ENCODE data around the gene ADAMTS2.

Gene ADAMTS2

GRCh38 chr5:179167871-179168451 is 177.3 kb downstream of the ADAMTS2 start:
- DNase-seq: no peak

DNA sequence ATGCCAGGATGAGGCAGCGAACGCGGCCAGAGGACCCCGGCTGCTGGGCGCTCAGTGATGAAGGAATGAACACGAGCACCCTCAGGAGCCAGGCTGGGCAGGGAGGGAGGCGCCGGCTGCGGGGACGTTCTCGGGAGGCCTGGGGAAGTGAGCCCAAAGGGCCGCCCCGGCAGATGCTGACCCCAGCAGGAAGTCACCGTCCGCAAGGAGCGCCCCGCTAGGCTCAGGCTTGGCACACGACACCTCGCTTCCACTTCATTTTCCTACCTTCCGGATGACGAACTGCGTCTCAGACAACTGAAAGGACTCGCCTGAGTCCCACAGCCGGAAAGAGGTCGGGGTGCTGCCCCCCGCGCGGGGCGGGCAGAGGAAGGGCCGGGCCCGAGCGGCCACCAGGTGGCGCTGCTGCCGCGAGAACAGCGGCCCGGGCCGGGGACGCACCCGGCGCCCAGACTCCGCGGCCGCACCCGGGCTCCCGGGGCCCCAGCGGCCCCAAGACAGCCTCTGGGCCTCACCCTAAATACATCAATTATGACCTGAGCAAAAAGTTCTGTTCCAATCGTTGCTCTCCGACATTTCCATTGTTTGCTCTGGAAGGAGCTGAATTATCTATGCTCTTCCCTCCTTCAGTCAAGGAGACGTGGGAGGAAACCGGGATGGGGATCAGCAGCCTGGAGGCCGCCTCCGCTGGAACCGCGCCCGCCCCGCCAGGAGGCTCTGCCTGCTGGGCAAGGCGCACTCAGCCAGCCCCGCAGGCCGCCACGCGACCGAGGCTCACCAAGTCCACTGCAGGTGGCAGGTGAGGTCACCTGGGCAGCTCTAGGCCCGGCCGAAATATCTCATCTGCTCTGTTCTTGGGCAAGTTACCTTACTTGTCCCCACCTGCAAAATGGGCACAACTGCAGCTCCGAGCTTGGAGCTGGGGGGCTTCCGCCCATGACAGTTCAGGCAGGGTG is 178.1 kb downstream of the ADAMTS2 start:
- DNase-seq: peak; percentile 62 to 67

- DNase-seq: no peak
Measured at GRCh38 chr5:179166171-179166885, 178.9 kb downstream of the ADAMTS2 start.

- no peak for DNase-seq
Measured at GRCh38 chr5:179165421-179166170, 179.7 kb downstream of the ADAMTS2 start.

GRCh38 chr5:179164331-179165311 is 180.6 kb downstream of the ADAMTS2 start:
- DNase-seq: no peak

DNA sequence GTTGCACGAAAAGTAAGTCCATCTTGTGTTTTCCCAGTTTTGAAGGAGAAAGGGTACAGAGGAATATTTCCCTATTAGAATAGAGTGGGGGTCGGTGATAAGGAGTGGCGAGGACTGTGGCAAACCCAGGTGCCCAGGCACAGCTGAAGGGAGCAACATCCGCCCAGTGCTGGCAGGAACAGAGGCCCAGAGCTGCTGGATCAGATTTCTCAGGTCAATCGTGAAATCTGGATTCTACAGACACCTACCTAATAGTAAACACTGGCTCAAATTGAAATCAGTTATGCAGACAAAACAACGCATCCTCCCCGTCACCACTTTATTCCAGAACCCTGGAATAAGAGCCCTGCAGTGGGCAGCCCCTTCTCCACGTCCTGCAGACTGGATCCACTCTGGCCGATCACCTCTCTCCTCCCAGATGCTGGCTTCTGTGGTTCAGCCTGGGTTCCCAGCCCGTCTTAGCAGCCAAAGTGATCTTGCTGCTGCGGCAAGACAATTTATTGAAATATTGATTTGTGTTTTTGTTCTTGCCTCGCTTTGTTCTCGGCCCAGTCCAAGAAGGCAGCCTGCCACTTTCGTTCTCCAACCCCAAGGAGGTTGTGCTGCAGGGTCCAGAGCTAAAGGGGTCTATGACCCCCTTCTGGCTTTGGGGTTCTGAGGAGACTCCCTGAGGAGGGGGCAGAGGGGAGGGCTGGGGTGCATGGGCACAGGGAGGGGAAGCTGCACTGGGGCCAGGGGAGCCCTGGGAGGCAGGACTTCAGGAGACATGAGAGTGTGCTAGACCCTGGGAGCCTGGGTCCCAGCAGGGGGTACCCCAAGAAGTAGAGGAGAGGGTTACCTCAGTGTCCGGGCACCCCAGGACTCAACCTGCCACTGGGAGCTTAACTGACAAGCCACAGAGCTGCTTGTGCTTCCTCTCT is 181.8 kb downstream of the ADAMTS2 start:
- DNase-seq: no peak

DNA sequence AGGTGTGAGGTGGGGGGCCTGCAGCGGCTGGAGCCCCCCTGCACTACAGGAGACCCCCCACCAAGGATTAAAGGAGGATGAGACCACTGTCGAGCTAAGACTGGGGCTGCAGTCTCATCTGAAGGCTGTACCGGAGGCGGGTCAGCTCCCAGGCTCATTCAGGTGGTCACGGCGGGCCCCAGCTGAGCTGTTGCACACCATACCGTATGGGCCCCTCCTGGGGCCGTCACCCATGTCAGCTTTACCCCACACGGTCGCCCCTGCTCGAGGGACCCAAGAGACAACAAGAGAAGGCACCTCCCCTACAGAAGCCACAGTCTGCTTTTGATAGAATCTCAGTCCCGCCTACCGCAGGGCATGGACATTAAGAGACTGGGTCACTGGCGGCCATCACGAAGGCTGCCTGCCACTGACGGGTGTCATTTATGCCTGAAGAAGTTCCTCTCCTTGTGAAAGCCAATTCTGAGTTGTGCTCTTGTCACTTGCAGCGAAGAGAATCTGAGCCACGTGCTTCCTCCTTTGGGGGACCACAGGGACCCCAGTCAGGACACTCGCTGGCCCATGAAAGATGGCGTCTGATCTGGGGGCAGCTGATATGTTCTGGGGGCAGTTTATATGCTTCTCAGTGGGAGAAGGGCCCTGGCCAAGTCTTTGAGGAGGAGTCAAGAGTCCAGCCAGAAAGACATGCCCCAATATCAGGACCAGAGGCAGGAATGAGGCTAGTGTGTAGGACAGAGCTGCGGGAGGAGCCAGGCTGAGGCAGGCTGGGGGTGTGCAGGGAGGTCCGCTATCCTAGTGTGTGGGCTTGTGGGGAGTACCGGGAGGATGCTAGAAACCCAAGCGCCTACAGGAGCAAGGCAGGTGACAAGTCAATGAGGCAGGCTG is 182.7 kb downstream of the ADAMTS2 start:
- no peak for DNase-seq

GRCh38 chr5:179161901-179162300 is 183.4 kb downstream of the ADAMTS2 start:
- DNase-seq: no peak

- no peak for DNase-seq
Measured at GRCh38 chr5:179160584-179160983, 184.7 kb downstream of the ADAMTS2 start.

DNA sequence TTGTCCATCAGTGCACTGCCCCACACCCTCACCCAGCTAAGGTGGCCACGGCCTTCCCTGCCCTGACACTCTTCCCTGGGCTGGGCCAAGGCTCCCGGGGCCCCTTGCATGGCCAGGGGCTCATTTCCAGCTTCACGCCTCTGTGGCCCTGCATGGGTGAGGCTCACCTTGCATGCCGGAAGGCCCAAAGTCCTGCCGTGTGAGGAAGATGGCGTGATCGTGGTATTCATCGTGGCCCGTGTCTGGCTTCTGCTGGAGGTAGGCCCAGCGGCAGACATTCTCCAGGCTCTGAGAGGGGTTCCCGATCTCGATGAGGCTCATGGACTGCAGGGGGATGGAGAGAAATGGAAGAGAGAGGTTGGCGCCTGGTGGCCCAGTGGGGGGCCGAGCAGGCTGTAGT is 186.7 kb downstream of the ADAMTS2 start:
- DNase-seq: no peak

DNA sequence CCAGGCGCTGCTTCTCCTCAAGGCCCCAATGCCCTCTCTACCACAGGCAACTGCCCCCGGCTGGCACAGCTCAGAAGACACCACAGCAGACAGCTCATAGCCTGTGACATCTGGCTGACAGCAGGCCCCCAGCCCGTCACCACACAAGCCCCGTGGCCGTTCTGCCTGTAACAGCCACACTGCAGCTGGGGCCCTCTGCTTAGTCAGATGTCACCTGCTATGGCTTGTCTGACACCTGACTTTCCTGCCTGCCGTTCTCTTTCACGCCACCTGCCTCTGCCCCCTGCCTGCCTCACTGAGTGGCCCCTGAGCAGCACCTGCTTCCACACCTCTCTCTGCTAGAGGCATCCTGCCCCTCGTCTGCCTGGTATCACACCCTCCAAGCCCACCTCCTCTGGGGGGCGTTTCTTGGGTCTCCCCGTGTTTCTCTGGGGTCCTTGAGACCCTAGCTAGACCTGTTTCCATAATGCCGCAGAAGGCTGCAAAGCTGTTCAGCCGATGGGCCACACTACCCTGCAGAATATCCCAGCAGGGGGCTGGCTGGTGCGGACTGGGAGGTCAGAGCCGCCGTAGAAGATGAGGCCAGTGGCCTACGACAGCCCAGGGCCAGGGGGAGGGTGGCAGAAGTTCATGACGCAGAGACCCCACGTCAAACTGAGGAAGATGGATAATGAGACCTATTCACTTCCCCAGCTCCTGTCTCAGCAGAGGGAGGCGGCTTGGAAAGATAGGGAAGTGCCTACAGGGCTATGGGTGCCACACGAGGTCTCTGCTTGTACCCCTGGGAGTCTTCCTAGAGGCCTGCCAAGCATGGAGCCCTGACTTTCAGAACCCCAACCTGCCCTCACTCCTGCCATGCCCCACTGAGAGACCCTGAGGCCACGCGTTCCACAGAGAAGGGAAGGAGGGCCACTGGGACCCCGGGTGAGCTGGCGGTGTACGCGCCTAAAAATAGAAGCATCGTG is 190.0 kb downstream of the ADAMTS2 start:
- DNase-seq: no peak

DNA sequence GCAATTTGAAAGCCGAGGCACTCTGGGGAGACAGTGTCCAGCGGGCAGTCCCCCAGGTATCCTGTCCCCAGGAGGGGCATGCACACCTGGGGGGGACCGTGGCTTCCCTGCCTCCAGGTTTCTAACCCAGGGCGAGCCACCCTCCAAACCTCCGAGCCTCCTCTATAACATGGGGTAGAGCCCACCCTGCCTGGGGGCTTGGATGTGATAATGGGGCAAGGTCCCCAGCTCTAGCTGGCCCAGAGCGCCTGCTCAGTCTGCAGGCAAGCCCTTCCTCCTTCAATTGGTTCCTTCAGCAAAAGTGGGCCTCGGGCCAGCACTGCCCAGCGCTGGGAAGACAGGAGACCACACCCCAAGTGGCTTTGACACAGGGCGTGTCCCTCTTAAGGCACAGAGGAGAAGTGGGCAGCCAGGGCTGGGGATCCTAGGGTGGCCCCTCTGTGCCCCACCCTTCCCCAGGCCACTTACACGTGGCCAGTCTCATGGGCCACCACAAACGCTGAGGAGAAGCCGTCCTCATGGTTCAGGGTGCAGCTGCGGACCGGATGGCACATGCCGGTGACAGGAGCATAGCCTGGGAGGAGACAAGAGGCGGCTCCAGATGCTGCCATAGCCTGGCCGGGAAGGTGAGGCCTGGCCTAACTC is 190.8 kb downstream of the ADAMTS2 start:
- no peak for DNase-seq

- no peak for DNase-seq
Measured at GRCh38 chr5:179153921-179154345, 191.3 kb downstream of the ADAMTS2 start.

DNA sequence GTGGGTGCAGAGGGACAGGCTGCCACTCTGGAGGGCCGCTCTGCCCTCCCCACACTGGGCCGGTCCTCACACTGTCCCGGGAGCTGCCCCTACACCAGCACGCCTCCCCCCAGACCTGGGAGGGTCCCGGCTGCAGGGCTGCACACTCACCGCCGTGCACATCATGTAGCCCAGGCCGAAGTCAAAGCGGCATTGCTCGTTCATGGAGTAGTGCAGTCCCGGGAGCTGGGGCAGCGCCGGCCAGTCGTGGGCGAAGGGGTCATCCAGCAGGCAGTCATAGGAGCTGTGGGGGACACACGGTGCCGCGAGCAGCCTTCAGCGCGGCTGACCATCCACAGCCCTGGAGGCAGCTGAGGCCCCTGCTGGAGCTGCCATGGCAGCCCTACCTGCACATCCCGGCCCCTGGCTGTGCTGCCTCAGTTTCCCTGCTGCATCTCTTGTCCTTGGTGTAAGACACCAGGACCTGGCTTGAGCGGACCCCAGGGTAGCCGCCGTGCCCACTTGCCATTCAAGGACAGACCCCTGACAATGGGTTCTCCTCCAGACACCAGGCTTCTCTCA is 191.8 kb downstream of the ADAMTS2 start:
- DNase-seq: no peak

DNA sequence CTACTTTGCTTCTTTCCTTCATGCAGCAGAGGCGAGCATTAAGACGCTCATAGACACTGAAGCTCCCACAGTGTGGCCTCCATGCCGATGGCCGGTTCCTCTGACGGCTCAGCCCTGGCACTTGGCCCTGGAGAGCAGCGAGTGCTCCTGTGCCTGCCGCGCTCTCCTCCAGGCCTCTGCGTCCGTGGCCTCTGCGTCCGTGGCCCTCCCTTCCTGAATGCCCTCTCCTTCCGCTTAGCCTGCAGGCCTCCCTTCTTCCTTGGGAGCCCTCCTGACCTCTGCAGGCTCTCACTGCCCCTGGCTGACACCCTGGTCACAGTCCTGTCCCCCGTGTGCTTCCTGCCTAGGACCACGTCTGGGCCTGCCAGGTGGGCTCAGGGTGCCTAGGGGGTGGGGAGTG is 192.3 kb downstream of the ADAMTS2 start:
- DNase-seq: no peak

DNA sequence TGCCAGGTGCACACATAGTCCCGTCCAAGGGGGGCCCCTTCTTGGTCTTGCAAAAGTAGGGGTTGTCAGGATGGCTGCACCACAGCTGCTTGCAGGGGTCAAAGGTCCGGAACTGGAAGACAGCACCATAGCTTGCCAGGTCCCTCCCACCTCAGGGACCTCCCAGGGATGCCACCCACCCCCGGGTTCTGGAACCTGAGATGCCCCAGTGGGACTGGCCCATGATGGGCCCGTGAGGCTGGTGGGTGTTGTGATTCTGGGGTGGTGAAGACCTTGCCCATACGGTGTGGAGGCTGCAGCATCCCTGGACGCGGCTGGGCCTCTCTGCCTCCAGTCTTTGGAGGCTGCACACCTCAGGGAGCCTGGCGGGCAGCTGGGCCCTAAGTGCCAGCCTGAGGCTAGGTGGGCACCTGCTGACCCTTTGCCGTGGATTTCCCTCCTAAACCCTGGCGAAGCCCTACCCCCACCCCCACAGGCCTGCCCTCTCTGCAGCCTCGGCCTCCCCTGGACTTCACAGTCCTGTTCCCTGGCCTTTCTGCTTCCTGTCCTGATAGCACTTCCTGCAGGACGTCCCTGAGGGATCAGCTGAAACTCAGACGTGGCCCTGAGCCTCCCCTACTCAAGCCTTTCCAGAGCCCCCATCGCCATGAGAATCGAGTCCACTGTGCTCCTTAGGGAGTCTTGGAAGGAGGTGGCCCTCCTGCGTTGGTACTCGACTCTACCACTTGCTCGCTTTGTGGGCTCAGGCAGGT is 192.9 kb downstream of the ADAMTS2 start:
- DNase-seq: no peak

All from activated CD4-positive, alpha-beta T cell treated with anti-CD3 and anti-CD28 coated beads, Interleukin-2, amount 50 U/mL, for 48 hours (primary cell).